Glomerular endothelial cell (primary cell): ENCODE results near the gene STAT5B. TPM values are rescaled to one million over a fixed set of nuclear protein-coding genes. Genes with fewer than 3 reads are reported as not detected.
A peak's percentile ranks its signal among the peaks of the same experiment; 100 is the strongest.
"Not testable (repeated sequence)": the region's sequence is repeated elsewhere in the genome, so short reads cannot be mapped to it uniquely, and the experiment has no call there.

ENCODE experiments used
- DNase-seq: peaks from one replicate; pipeline ENCODE4 v3.0.0-alpha.2; 2011; ENCODE audit warnings: low read depth, low spot score; ENCODE audit errors: extremely low read depth
- total RNA-seq: library from RNA; depleted of rRNA; stranded (reverse); fragments of >200 nt; gene quantifications from 2 replicates; pipeline ENCODE4 v1.2.3, GENCODE V29; 2015

STAT5B gene
- total RNA-seq, 1 donor from 2014 or later = 48.5 TPM

DNA sequence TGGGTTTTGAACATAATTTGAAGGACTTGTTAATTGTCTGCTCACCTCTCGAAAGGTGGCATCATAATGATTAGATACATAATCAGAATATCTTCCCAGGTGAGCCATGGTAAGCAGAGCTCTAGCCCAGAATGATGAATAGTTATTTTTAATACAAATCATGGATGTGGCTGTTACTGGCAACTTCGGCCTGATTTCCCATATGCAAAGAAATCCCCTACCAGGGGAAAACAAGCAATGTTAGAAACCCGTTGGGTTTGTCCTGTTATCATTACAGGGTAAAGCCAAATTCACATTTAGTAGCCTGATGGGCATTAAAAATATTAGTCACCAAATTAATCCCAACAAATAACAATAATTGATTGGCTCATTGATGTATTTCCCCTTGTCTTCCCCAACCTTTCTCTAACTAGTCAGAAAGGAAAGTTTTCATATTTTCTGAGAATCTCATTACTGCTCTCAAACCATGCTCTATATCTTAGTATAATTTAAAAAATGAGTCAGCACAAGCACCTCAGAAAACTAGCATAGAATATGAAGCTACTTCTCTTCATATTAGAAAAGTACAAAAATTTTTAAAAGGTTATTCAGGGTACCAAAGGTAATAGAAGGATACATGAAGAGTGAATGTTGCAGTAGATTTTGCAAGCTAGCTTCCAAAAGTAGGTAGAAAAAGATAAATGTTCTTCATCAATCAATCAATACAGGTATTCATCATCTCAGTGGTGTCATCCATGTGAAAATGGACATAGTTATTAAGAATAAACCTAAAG lies 5.0 kb downstream of the STAT5B start:
- DNase-seq = no peak

DNA sequence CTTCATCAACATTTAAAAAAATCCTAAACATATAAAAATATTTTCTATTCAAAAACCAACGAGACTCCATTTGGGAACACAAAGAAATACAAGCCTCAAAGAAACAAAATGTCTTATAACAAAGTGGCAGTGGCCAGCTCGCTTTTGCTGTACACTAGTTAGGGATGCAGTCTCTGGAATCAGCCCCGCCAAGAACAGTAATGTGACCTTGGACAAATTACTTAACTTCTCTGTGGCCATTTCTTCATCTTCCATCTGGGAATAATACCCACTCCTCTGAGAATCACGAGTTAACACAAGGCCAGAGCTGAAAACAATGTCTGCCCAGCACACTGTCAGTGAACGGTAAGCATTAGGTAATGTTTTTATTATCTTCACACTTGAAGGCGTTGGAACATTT lies 5.6 kb downstream of the STAT5B start:
- DNase-seq = no peak

DNA sequence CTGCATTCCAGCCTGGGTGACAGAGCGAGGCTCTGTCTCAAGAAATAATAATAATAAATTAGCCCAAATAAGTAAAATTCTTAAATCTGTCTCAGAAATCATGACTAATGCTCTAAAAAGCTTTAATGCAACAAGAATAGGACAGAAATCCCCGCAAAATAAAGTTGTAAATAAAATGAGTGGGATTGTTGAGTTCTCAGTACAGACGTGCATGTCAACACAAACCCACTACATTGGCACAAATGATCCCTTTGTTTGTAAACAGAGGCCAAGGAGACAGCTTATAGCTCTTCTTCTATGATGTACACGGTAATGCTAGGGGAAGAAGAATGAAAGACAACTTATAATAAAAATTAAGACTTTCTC lies 6.0 kb downstream of the STAT5B start:
- DNase-seq = no peak

DNA sequence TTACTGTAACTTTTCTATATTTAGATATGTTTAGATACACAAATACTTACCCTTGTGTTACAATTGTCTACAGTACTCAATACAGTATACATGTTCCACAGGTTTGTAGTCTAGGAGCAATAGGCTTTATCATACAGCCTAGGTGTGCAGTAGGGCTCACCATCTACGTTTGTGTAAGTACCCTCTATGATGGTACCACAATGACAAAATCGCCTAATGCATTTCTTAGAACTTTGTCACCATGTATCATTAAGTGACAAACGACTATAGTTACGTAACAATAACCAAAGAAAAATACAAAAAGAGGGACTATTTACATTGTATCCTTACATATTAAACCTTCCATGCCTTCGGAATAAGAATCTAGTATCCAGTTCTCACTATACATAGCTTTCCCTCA lies 8.0 kb downstream of the STAT5B start:
- DNase-seq = no peak

DNA sequence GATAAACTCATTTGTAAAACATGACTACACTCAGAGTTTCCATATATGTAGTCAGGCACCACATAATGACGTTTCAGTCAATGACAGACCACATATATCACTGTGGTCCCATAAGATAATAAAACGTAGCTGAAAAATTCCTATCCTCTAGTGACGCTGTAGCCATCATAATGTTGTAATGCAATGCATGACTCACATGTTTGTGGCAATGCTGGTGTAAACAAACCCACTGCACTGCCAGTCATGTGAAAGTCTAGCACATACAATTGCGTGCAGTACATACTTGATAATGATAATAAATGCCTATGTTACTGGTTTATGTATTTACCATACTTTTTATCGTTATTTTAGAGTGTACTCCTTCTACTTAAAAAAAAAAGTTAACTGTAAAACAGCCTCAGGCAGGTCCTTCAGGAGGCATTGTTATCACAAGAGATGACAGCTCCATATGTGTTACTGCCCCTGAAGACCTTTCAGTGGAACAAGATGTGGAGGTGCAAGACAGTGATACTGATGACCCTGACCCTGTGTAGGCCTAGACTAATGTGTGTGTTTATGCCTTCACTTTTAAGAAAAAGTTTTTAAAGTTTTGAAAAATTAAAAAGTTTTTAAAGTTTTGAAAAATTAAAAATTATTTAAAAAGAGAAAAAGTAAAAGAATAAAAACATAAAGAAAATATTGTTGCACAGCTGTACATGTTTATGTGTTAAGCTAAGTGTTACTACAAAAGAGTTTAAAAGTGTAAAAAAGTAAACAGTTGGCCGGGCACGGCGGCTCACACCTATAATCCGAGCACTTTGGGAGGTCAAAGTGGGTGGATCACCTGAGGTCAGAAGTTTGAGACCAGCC lies 9.0 kb downstream of the STAT5B start:
- no peak for DNase-seq

DNA sequence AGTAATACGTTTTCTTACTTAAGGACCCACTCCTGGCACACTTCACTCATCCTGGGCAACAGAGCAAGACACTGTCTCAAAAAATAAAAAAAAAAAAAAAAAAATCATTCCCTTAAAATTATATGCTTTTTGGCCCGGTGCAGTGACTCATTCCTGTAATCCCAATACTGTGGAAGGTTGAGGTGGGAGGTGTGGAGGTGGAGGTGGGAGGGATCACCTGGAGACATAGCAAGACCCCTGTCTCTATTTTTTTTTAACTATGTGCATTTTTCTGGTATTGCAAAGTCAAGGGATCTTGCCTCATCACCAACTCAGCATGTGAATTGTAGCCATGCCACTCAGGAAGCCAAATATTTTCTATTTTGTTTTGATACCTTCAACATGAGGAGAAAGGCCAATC lies 9.7 kb downstream of the STAT5B start:
- DNase-seq = no peak

DNA sequence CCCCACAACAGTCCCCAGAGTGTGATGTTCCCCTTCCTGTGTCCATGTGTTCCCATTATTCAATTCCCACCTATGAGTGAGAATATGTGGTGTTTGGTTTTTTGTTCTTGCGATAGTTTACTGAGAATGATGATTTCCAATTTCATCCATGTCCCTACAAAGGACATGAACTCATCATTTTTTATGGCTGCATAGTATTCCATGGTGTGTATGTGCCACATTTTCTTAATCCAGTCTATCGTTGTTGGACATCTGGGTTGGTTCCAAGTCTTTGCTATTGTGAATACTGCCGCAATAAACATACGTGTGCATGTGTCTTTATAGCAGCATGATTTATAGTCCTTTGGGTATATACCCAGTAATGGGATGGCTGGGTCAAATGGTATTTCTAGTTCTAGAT lies 11.8 kb downstream of the STAT5B start:
- not testable (repeated sequence) for DNase-seq

DNA sequence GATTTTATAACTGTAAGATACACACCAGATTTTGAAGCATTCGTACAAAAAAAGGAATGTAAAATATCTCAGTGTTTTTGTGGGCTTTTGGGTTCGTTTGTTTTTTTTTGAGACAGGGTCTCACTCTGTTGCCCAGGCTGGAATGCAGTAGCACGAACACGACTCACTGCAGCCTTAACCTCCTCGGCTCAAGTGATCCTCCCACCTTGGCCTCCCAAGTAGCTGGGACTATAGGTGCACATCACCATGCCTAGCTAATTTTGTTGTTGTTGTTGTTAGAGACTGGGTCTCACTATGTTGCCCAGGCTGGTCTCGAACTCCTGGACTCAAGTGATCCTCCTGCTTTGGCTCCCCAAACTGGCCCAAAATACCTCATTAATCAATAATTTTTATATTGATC lies 15.9 kb downstream of the STAT5B start:
- no peak for DNase-seq

DNA sequence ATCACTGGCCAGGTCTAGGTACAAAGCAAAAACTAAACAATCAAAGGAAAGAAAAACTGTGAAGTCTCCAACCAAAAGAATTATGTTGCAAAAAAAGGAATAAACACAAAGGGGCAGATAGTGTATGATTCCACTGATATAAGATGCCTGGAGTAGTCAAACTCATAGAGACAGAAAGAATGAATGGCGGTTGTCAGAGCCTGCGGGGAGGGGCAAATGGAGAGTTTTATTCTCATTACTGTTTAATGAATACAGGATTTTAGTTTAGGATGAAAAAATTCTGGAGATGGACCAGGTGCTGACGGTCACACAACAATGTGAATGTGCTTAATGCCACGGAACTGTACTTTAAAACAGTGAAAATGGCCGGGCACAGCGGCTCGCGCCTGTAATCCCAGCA lies 20.7 kb downstream of the STAT5B start:
- DNase-seq = no peak

DNA sequence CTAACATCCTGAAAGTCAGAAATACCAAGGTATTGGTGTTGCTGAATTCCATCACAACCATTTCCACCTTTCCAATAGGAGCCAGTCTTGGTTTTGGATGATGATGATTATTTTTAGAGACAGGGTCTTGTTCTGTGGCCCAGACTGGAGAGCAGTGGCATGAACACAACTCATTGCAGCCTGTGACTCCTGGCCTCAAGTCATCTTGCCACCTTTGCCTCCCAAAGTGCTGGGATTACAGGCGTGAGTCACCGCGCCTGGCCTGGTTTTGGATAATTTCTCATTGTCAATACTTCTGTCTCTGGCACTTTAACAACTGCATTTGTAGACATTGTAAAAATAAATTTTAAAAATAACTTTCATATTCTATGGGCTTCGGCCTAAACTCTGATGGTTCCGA lies 22.6 kb downstream of the STAT5B start:
- no peak for DNase-seq

DNA sequence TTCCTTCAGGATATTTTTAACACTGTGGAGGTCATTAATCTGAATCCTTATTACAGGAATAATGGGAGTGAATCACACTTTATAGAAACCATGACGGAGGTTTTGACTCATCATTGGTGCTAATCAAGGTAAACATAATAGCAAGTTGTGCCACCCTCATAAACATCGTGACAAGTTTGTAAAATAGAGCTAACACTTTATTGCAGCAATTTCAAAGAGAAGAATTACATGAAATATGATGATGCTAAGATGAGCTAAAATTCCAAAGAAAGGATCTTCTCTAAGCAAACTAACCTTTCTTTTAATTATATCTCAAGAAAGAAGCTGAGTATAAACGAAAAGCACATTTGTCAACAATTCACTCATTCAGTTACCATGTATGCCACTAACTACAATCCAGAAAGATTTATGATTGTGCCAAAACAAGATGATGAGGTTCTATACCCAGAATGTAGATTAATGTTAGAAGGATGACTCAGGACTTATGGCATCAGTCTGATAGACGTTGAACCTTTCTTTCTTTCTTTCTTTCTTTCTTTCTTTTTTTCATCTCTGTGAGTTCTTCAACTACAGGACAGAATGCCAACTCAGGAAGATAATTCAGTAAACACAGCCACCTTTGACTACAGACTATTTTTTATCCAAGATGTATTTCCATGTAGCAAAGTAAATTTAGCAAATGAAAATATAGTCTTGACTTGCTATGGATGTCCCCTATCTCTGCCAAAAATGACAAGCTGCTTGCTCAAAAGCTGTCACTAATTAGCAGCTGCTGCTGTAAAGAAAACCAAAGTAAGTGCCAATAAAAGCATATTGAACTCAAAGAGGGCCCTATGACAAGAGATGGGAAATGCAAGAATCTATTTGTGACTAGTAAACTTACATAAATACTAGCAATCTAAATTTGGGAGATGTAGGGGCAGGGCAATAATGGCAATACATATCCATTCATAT lies 23.3 kb downstream of the STAT5B start:
- no peak for DNase-seq

DNA sequence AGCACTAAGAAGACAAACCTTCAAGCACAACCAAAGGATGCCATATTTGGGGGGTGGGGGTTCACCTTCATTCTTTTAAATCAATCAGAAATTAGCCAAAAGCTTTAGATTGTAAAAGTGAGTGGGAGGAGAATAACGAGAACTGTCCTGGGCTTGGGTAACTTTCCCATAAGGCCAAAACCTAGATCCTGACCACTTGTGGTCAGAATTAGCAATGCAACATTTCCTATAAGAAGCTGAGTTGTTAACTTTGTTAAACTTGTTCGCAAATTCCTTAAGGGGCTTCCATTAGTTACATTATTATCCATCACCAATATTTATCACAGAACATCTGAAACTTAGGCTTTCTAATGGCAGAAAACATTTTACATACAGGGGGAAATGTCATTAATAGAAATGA lies 25.1 kb downstream of the STAT5B start:
- no peak for DNase-seq

DNA sequence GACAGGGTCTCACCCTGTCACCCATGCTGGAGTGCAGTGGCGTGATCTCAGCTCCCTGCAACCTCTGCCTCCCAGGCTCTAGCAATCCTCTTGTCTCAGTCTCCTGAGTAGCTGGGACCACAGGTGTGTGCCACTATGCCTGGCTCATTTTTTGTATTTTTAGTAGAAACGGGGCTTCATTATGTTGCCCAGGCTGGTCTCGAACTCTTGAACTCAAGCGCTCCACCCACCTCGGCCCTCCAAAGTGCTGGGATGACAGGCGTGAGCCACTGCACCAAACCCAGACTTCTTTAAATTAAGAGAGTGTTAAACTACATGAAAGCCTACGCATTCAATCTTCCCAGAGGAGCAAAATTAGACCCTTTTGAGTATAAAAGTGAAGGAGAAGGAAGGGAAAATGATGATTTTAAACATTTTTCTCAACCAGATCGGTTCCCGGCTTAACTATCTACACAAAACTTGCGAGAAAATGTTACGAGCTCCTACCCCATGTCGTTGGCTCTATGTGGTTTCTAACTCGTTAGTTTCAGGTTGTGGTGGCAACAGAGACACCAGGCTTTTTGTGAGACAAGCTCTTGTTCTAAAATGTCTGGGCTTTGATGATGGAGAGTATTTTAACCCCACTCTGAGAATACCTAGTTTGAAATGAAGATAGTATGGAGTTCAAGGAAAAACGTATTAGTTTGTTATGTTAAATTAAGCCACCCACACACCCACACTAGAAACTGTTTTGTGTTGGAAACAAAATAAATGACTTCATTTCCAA lies 26.3 kb downstream of the STAT5B start:
- DNase-seq = no peak

DNA sequence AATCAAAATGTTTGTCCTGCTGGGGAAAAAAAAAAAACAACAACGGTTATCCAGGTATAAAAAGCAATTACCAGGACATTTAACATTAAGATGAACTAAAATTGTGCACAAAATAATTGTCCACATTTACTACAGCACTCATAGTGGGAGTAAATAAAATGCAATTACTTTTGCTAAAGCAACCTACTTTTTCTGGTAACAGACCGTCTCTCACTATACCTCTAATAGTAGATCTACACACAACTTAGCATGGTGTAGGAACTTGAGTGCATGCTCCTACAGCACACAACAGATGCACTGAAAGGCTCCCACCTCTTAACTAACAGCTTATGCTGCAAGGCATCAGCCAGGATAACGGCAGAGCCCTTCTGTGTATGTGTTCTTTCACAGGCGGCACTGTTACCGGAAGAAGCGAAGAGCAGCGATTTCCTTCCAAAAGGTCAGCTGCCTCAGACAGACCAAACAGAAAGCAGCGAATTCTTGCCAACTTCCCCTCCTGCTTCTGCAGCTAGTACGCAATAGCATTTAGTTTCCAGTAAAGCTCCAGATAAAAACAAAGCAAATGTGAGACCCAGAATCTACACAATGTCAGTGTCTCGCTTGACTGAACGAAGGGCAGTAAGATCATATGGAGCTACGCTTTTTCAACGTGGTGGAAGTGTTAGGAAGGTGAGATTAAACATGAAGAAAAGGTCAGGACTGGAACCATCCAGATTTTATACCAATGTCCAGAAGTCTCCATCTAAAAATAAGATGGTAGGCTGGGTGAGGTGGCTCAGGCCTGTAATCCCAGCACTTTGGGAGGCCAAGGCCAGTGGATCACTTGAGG lies 27.6 kb downstream of the STAT5B start:
- peak; percentile 85 for DNase-seq

DNA sequence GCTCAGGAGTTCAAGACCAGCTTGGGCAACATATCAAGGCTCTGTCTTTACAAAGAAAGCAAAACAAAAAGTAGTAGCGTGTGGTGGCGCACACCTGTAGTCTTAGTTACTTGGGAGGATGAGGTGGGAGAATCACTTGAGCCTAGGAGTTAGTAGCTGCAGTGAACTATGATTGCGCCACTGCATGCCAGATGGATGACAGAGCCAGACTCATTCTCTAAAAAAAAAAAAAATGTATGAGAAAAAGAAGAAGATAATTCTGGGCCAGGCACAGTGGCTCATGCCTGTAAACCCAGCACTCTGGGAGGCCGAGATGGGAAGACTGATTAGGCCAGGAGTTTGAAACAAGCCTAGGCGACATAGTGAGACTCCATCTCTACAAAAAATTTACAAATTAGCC lies 28.5 kb downstream of the STAT5B start:
- DNase-seq = no peak

DNA sequence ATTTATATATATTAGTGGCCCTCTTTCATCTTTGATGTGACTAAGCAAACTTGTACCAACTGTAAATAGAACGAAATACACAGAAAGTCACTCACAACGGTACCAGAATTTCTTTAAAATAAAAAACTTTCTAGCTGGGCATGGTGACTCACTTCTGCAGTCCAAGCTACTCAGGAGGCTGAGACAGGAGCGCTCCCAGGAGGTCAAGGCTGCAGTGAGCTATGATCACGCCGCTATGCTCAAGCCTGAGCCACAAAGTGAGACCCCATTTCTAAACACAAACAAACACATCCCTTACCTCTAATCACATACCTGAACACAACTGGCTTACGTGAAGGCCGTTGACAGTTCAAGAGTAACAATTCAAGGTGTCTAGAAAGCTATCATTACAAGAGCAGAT lies 29.7 kb downstream of the STAT5B start:
- DNase-seq = no peak

DNA sequence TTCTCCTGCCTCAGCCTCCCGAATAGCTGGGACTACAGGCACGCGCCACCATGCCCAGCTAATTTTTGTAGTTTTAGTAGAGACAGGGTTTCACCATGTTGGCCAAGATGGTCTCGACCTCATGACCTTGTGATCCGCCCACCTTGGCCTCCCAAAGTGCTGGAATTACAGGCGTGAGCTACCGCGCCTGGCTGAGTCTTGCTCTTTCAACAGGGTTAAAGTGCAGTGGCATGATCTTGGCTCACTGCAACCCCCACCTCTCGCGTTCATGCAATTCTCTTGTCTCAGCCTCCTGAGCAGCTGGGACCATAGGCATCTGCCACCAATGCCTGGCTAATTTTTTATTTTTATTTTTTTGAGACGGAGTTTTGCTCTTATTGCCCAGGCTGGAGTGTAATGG lies 31.0 kb downstream of the STAT5B start:
- not testable (repeated sequence) for DNase-seq

DNA sequence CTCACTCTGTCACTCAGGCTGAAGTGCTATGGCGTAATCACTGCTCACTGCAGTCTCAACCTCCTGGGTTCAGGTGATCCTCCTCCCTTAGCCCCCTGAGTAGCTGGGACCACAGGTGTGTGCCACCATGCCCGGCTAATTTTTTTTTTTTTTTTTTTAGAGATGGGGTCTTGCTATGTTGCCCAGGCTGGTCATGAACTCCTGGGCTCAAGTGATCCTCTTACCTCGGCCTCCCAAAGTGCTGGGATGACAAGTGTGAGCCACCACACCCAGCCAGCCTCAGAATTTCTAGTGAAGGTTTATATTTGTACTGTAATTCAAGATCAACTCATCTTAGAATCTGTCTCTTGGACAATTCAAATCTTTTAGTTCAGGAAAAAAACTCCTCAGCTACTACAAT lies 32.1 kb downstream of the STAT5B start:
- DNase-seq = not testable (repeated sequence)

DNA sequence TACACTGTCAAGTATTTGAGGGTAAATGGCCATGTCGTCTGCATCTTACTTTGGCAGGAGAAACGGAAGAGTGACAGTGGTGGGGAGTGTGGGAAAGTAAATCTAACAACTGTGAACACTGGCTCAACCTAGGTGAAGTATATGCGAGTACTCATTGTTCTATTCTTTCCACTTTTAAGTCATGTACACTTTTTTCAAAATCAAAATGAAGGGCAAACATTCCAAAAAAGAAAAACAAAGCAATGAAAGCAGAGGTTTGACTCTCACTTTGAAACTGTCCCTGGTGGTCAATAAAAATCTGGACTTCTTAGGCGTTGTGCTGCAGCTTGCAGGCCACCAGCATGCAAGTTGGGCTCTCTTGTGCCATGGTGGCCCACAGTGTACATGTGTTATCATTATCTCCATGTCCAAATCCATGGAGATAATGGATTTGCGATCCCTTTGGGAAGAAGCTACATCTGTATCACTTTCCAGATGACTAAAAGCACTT lies 32.7 kb downstream of the STAT5B start:
- DNase-seq = no peak
